SK-N-SH treated with all-trans-retinoic acid at 6 μM for 48 hours (cell line): ENCODE results near the gene ERC1.

Source experiments
- ARNTL ChIP-seq: fragments of 450-650 bp; formaldehyde crosslinking; IDR thresholded peaks from 2 replicates; pipeline ENCODE4 v1.5.0; 2020; ENCODE audit warnings: low read depth, mild to moderate bottlenecking, moderate library complexity, borderline replicate concordance
- CREB5 ChIP-seq: fragments of 250-450 bp; sonication (Bioruptor Pico); IDR thresholded peaks from 2 replicates; pipeline ENCODE4 v1.5.1; 2020; ENCODE audit warnings: low read depth, mild to moderate bottlenecking, moderate library complexity
- CSDC2 ChIP-seq: fragments of 250-450 bp; sonication (Bioruptor Pico); IDR thresholded peaks from 2 replicates; pipeline ENCODE4 v1.5.0; 2020; ENCODE audit warnings: mild to moderate bottlenecking, moderate library complexity
- ESRRG ChIP-seq: fragments of 250-450 bp; sonication (Bioruptor Pico); IDR thresholded peaks from 2 replicates; pipeline ENCODE4 v1.6.1; 2021; ENCODE audit warnings: mild to moderate bottlenecking
- PATZ1 ChIP-seq: fragments of 250-450 bp; sonication (Bioruptor Pico); IDR thresholded peaks from 2 replicates; pipeline ENCODE4 v1.8.0; 2020; ENCODE audit warnings: mild to moderate bottlenecking, moderate library complexity, borderline replicate concordance
- RARB ChIP-seq: fragments of 250-450 bp; sonication (Bioruptor Pico); IDR thresholded peaks from 2 replicates; pipeline ENCODE4 v1.8.0; 2021; ENCODE audit warnings: mild to moderate bottlenecking, moderate library complexity
- TCF4 ChIP-seq: fragments of 250-450 bp; sonication (Bioruptor Pico); IDR thresholded peaks from 2 replicates; pipeline ENCODE4 v1.8.0; 2021; ENCODE audit warnings: mild to moderate bottlenecking, moderate library complexity, borderline replicate concordance
- ZFP3 ChIP-seq: fragments of 250-450 bp; sonication (Bioruptor Pico); IDR thresholded peaks from 2 replicates; pipeline ENCODE4 v1.5.0; 2020; ENCODE audit warnings: mild to moderate bottlenecking, moderate library complexity

- TF ChIP-seq ESRRG (CRISPR knock-in tag) (no peak), ARNTL (CRISPR knock-in tag) (no peak), TCF4 (CRISPR knock-in tag) (no peak), PATZ1 (CRISPR knock-in tag) (no peak), CSDC2 (CRISPR knock-in tag) (no peak), CREB5 (CRISPR knock-in tag) (no peak), RARB (CRISPR knock-in tag) (no peak), ZFP3 (CRISPR knock-in tag) (no peak)
Measured at GRCh38 chr12:1439201-1439600, 448.2 kb downstream of the ERC1 start.
